Right ventricle myocardium superior (tissue), 1 donor: ENCODE measurements around the gene MS4A15. TPM values are rescaled to one million over a fixed set of nuclear protein-coding genes. Genes with fewer than 3 reads are reported as not detected.
"Not testable (repeated sequence)": the region's sequence is repeated elsewhere in the genome, so short reads cannot be mapped to it uniquely, and the experiment has no call there.

Experiments used
- ATAC-seq: fragments of 200-7000 bp; cut with Tn5 transposase; one replicate; pipeline ENCODE4 v1.9.1; 2020; ENCODE audit warnings: mild to moderate bottlenecking; ENCODE audit not compliant: poor library complexity
- DNase-seq: peaks from one replicate; pipeline ENCODE4 v3.0.0-alpha.2; 2020
- intact Hi-C: fragments of 100-400 bp; cut with DNase I; formaldehyde crosslinking; loops from one replicate; pipeline ENCODE4 v1.11.2; 2022
- long read RNA-seq: library from polyadenylated mRNA; unstranded; transcript quantifications from one replicate; pipeline ENCODE4 v2.0.0, GENCODE V29; 2021
- total RNA-seq: library from RNA; stranded (reverse); fragmentation: NEBNext Ultra II Directional; extraction: Animal tissue kit (Norgen Biotek cat#: 25700); gene quantifications from one replicate; pipeline ENCODE4 v1.2.1, GENCODE V29; 2021
- donor health status: DM: no; HTN: yes; CAD: no; lungs with severe emphysema.

MS4A15 gene
- total RNA-seq: not detected
- long read RNA-seq: 0 reads

GRCh38 chr11:60756307-60757032, at the start of gene MS4A15:
MS4A15 (plus strand) TSS chr11:60756867; CDS start chr11:60763734, 6,867 bp downstream.
- intact Hi-C loops: no loop called here

GRCh38 chr11:60706931-60707330, 49.7 kb upstream of the MS4A15 start:
- DNase-seq: no peak
- ATAC-seq: no peak
- intact Hi-C loops: no loop called here

More at GRCh38 chr11:60756307-60757032, at the start of gene MS4A15:
- DNase-seq: no peak
- ATAC-seq: no peak

- no peak for DNase-seq
- intact Hi-C loops: no loop called here
- ATAC-seq: no peak
These were observed 46.2 kb upstream of the MS4A15 start for GRCh38 chr11:60710482-60710881.

GRCh38 chr11:60711276-60711675, 45.4 kb upstream of the MS4A15 start:
- ATAC-seq (no peak), DNase-seq (no peak)
- intact Hi-C loops: no loop called here

GRCh38 chr11:60713423-60713822, 43.2 kb upstream of the MS4A15 start:
- ATAC-seq, intact Hi-C loops: not testable (repeated sequence)

GRCh38 chr11:60717956-60718355, 38.7 kb upstream of the MS4A15 start:
- DNase-seq (no peak), ATAC-seq (no peak)
- intact Hi-C loops: no loop called here

More at GRCh38 chr11:60713423-60713822, 43.2 kb upstream of the MS4A15 start:
- DNase-seq: not testable (repeated sequence)

GRCh38 chr11:60718524-60719316, 37.9 kb upstream of the MS4A15 start:
- intact Hi-C loops: no loop called here
- DNase-seq (no peak), ATAC-seq (no peak)

GRCh38 chr11:60719391-60719790, 37.3 kb upstream of the MS4A15 start:
- intact Hi-C loops: no loop called here
- DNase-seq (no peak), ATAC-seq (no peak)

GRCh38 chr11:60720460-60720859, 36.2 kb upstream of the MS4A15 start:
- ATAC-seq (no peak), DNase-seq (no peak)
- intact Hi-C loops: no loop called here

GRCh38 chr11:60724420-60724819, 32.2 kb upstream of the MS4A15 start, which contains the start of gene MS4A18:
MS4A18 (plus strand) TSS chr11:60724720.
- no peak for ATAC-seq
- intact Hi-C loops: no loop called here

GRCh38 chr11:60725592-60725991, 31.1 kb upstream of the MS4A15 start:
- DNase-seq (no peak), ATAC-seq (no peak)
- intact Hi-C loops: no loop called here

More at GRCh38 chr11:60724420-60724819, 32.2 kb upstream of the MS4A15 start, which contains the start of gene MS4A18:
- no peak for DNase-seq

- intact Hi-C loops: no loop called here
- DNase-seq: no peak
- no peak for ATAC-seq
These were observed 25.1 kb upstream of the MS4A15 start for GRCh38 chr11:60731586-60731985.

GRCh38 chr11:60734279-60734678, 22.4 kb upstream of the MS4A15 start:
- DNase-seq (no peak), ATAC-seq (no peak)
- intact Hi-C loops: no loop called here

GRCh38 chr11:60739114-60739513, 17.6 kb upstream of the MS4A15 start:
- no peak for DNase-seq
- intact Hi-C loops: no loop called here

GRCh38 chr11:60740573-60740972, 16.1 kb upstream of the MS4A15 start:
- DNase-seq (no peak), ATAC-seq (no peak)
- intact Hi-C loops: no loop called here

More at GRCh38 chr11:60739114-60739513, 17.6 kb upstream of the MS4A15 start:
- no peak for ATAC-seq

- DNase-seq: no peak
- intact Hi-C loops: no loop called here
- no peak for ATAC-seq
These were observed 15.2 kb upstream of the MS4A15 start for GRCh38 chr11:60741421-60741820.

GRCh38 chr11:60743058-60743457, 13.6 kb upstream of the MS4A15 start:
- intact Hi-C loops: no loop called here
- DNase-seq: no peak
- ATAC-seq: no peak

- DNase-seq (no peak), ATAC-seq (no peak)
- intact Hi-C loops: no loop called here
These were observed 12.6 kb upstream of the MS4A15 start for GRCh38 chr11:60744114-60744513.

- ATAC-seq (no peak), DNase-seq (no peak)
- intact Hi-C loops: no loop called here
These were observed 9.3 kb upstream of the MS4A15 start for GRCh38 chr11:60747359-60747873.

GRCh38 chr11:60748225-60748624, 8.4 kb upstream of the MS4A15 start:
- DNase-seq: no peak
- no peak for ATAC-seq
- intact Hi-C loops: no loop called here
